ENCODE measurements around the gene GPR160.

DNA sequence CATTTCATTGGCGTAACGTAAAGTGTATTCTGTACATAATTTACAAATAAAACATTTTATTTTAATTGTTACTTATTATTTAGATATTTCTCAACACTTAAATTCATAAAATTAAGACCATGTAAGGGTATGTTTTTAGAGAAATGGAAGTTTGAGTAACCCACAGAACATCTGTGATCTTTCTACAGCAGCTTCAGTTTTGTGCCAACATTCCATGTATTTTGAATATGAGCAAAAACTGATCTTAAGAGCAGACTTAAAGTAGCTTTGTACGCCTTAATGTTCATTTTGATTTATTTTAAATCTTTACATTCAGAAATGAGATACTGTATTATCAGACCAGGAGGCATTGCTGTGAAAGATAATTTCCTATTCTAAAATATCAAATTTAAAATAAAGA lies 44.0 kb upstream of the GPR160 start:
- TF ChIP-seq, protein P1, sequence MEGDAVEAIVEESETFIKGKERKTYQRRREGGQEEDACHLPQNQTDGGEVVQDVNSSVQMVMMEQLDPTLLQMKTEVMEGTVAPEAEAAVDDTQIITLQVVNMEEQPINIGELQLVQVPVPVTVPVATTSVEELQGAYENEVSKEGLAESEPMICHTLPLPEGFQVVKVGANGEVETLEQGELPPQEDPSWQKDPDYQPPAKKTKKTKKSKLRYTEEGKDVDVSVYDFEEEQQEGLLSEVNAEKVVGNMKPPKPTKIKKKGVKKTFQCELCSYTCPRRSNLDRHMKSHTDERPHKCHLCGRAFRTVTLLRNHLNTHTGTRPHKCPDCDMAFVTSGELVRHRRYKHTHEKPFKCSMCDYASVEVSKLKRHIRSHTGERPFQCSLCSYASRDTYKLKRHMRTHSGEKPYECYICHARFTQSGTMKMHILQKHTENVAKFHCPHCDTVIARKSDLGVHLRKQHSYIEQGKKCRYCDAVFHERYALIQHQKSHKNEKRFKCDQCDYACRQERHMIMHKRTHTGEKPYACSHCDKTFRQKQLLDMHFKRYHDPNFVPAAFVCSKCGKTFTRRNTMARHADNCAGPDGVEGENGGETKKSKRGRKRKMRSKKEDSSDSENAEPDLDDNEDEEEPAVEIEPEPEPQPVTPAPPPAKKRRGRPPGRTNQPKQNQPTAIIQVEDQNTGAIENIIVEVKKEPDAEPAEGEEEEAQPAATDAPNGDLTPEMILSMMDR (IDR thresholded peaks at IDR 0.05) = no peak
- no peak for TF ChIP-seq POLR2A (IDR thresholded peaks at IDR 0.05)

Data from adrenal gland (tissue), 5 donors.